PC-3 (cell line): Measurements from ENCODE around the gene CDC5L. TPM values are rescaled to one million over a fixed set of nuclear protein-coding genes. Genes with fewer than 3 reads are reported as not detected.
"Not testable (repeated sequence)": the region's sequence is repeated elsewhere in the genome, so short reads cannot be mapped to it uniquely, and the experiment has no call there.

Experiments
- ATAC-seq: fragments of 200-7000 bp; cut with Tn5 transposase; 2 replicates; pipeline ENCODE4 v1.9.1; 2020; ENCODE audit warnings: mild to moderate bottlenecking, moderate library complexity
- BruUV-seq: library from RNA; stranded (reverse); fragments of 400-500 nt; replicated peaks from 2 replicates; lab custom pipeline; 2021; lab: Mats Ljungman, UMichigan
- CTCF ChIA-PET: fragments of 300-600 bp; sonication (Branson Sonifier 250); formaldehyde crosslinking; loops from one replicate; lab custom pipeline; 2022; ENCODE audit warnings: antibody characterized with exemption; lab: Charles Lee
- POLR2A ChIA-PET: fragments of 300-600 bp; sonication (Branson Sonifier 250); formaldehyde crosslinking; loops from one replicate; lab custom pipeline; 2022; ENCODE audit warnings: antibody characterized with exemption; ENCODE audit not compliant: unreplicated experiment; lab: Charles Lee
- DNase-seq: peaks from one replicate; pipeline ENCODE4 v3.0.0-alpha.2; 2015
- H2AFZ ChIP-seq: fragments of 300-600 bp; sonication (generic); 2 replicates; pipeline ENCODE4 v1.6.0; 2016; ENCODE audit warnings: antibody characterized with exemption, low read length
- H3F3A ChIP-seq: fragments of 300-600 bp; sonication (generic); one replicate; pipeline ENCODE4 v1.6.0; 2017; ENCODE audit warnings: antibody characterized with exemption, low read length, control low read depth, mild to moderate bottlenecking; ENCODE audit not compliant: unreplicated experiment
- H3K27ac ChIP-seq: fragments of 300-600 bp; sonication (generic); 2 replicates; pipeline ENCODE4 v1.5.1; 2016; ENCODE audit warnings: mild to moderate bottlenecking, low read length
- H3K27me3 ChIP-seq: fragments of 300-600 bp; sonication (generic); 2 replicates; pipeline ENCODE4 v1.6.1; 2016; ENCODE audit warnings: low read length, mixed read lengths
- H3K36me3 ChIP-seq: fragments of 300-600 bp; sonication (generic); 2 replicates; pipeline ENCODE4 v1.6.1; 2016; ENCODE audit warnings: low read depth, mixed run types, low read length, mixed read lengths
- H3K4me1 ChIP-seq: fragments of 300-600 bp; sonication (generic); 2 replicates; pipeline ENCODE4 v1.5.1; 2016; ENCODE audit warnings: low read length; ENCODE audit not compliant: insufficient read depth
- H3K4me2 ChIP-seq: fragments of 300-600 bp; sonication (generic); 2 replicates; pipeline ENCODE4 v1.6.0; 2016; ENCODE audit warnings: low read length
- H3K4me3 ChIP-seq: fragments of 300-600 bp; sonication (generic); 2 replicates; pipeline ENCODE4 v1.5.1; 2016; ENCODE audit warnings: mild to moderate bottlenecking, low read length, mixed read lengths
- H3K79me2 ChIP-seq: fragments of 300-600 bp; sonication (generic); 2 replicates; pipeline ENCODE4 v1.6.1; 2017; ENCODE audit warnings: low read length, mixed read lengths
- H3K9ac ChIP-seq: fragments of 300-600 bp; sonication (generic); 2 replicates; pipeline ENCODE4 v1.6.0; 2016; ENCODE audit warnings: mild to moderate bottlenecking, low read length
- H3K9me2 ChIP-seq: fragments of 300-600 bp; sonication (generic); replicated peaks from 2 replicates; pipeline ENCODE4 v1.6.1; 2016; ENCODE audit warnings: mixed run types, low read length, mixed read lengths
- H3K9me3 ChIP-seq: fragments of 300-600 bp; sonication (generic); 2 replicates; pipeline ENCODE4 v1.6.1; 2016; ENCODE audit warnings: low read length, mixed read lengths
- H4K20me1 ChIP-seq: fragments of 300-600 bp; sonication (generic); 2 replicates; pipeline ENCODE4 v1.6.1; 2016; ENCODE audit warnings: low read length, mixed read lengths
- EZH2 ChIP-seq: fragments of 300-600 bp; sonication (generic); IDR thresholded peaks from one replicate; pipeline ENCODE4 v1.6.1; 2017; ENCODE audit warnings: antibody characterized with exemption, mild to moderate bottlenecking, low read length; ENCODE audit not compliant: unreplicated experiment
- EZH2phosphoT487 ChIP-seq: fragments of 300-600 bp; sonication (generic); IDR thresholded peaks from 2 replicates; pipeline ENCODE4 v1.6.1; 2018; ENCODE audit warnings: mild to moderate bottlenecking, antibody characterized with exemption, low read length, borderline replicate concordance
- intact Hi-C: fragments of 100-400 bp; cut with micrococcal nuclease; formaldehyde crosslinking; loops from 2 replicates; pipeline ENCODE4 v1.9.0; 2023
- total RNA-seq: library from RNA; depleted of rRNA; stranded (reverse); fragments of >200 nt; gene quantifications from 2 replicates; pipeline ENCODE4 v1.2.3, GENCODE V29; 2014
- TF ChIP-seq, protein P1 (sequence below): fragments of 300-600 bp; sonication (generic); conservative IDR thresholded peaks from 2 replicates; pipeline ENCODE4 v1.5.1; 2017; ENCODE audit warnings: antibody characterized with exemption, low read depth, mild to moderate bottlenecking, low read length

Gene CDC5L
- total RNA-seq, 1 experiment from 2014 or later: 23.0 TPM

DNA sequence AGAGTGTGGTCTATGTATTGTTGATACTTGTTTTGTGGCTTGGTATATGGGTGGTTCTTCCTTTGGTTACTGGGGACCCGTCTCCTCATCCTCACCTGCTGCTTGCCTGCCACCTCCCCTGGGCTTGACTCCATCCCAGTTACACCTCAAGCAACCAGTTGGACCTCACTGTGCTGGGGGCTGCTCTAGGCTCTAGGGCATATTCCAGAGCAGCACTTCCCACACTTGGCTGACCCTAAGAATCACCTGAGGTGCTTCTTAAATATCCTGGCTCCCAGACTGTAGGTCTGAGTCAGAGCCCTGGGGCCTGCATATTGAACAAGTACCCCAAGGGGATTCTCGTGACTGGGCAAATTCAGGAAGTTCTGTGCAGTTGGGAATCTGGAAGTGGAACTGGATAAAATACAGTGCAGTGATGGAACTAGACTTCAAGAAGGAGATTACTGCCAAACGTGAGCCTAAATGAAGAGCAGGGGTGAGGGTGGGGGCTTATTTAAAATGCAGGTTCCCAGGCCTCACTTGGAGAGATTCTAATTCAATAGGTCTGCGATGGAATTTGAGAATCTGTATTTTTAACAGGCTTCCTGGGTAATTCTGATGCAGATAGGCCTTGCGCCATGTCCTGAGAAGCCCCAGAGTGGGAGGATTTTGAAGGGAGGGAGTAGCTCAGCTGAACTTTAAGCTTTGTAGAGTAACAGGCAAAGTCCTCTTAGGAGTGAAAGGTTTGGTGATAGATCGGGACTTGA lies 37.4 kb upstream of the CDC5L start:
- CTCF ChIA-PET: no interaction called here
- BruUV-seq: no TSS peak

DNA sequence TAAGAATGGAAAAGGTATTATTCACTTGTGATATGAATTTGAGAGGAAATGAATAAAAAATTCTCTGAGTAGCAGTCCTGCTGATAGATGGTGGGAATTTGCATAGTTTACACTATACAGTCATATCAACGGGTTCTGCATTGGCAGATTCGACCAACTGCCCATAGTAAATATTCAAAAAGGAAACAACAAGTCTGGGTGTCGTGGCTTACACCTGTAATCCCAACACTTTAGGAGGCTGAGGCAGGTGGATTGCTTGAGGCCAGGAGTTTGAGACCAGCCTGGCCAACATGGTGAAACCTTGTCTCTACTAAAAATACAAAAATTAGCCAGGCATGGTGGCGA lies 36.9 kb upstream of the CDC5L start:
- H3K27ac ChIP-seq, H3K36me3 ChIP-seq, H3K4me3 ChIP-seq, H2AFZ ChIP-seq, H4K20me1 ChIP-seq, H3K9me3 ChIP-seq, H3F3A ChIP-seq, BruUV-seq, H3K9ac ChIP-seq, H3K4me2 ChIP-seq, CTCF ChIA-PET, ATAC-seq, H3K9me2 ChIP-seq, H3K27me3 ChIP-seq, H3K79me2 ChIP-seq, intact Hi-C loops, DNase-seq, H3K4me1 ChIP-seq: not testable (repeated sequence)
- POLR2A ChIA-PET: interaction anchor here (0.7 kb wide), 1 partner anchor 307 kb away, joined by 4 read pairs; no protein-coding TSS in a partner anchor

More for the DNA sequence above, 37.4 kb upstream of the CDC5L start:
- H4K20me1 ChIP-seq: no peaks in the 10 kb centered on the region
- H3K9me3 ChIP-seq: no peaks in the 10 kb centered on the region
- H3K27me3 ChIP-seq: peaks cover 8% of the 10 kb centered on the region; the same call in 1 of the 2 replicates
- intact Hi-C loops: no loop called here
- DNase-seq: no peak
- POLR2A ChIA-PET: interaction anchor here (0.7 kb wide), 1 partner anchor 307 kb away, joined by 4 read pairs; no protein-coding TSS in a partner anchor
- H2AFZ ChIP-seq: no peak overlapping the region
- no peak overlapping the region for H3K4me3 ChIP-seq
- no peaks in the 10 kb centered on the region for H3K36me3 ChIP-seq
- peaks cover 6% of the 10 kb centered on the region for H3K4me1 ChIP-seq
- no peak overlapping the region for H3K9ac ChIP-seq
- no peaks in the 10 kb centered on the region for H3K9me2 ChIP-seq
- ATAC-seq: no peak
- H3K4me2 ChIP-seq: no peak overlapping the region
- no peaks in the 10 kb centered on the region for H3F3A ChIP-seq
- H3K27ac ChIP-seq: no peak overlapping the region
- TF ChIP-seq EZH2 (no peak), EZH2phosphoT487 (no peak)
- TF ChIP-seq, protein P1, sequence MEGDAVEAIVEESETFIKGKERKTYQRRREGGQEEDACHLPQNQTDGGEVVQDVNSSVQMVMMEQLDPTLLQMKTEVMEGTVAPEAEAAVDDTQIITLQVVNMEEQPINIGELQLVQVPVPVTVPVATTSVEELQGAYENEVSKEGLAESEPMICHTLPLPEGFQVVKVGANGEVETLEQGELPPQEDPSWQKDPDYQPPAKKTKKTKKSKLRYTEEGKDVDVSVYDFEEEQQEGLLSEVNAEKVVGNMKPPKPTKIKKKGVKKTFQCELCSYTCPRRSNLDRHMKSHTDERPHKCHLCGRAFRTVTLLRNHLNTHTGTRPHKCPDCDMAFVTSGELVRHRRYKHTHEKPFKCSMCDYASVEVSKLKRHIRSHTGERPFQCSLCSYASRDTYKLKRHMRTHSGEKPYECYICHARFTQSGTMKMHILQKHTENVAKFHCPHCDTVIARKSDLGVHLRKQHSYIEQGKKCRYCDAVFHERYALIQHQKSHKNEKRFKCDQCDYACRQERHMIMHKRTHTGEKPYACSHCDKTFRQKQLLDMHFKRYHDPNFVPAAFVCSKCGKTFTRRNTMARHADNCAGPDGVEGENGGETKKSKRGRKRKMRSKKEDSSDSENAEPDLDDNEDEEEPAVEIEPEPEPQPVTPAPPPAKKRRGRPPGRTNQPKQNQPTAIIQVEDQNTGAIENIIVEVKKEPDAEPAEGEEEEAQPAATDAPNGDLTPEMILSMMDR: no peak
- no peaks in the 10 kb centered on the region for H3K79me2 ChIP-seq

DNA sequence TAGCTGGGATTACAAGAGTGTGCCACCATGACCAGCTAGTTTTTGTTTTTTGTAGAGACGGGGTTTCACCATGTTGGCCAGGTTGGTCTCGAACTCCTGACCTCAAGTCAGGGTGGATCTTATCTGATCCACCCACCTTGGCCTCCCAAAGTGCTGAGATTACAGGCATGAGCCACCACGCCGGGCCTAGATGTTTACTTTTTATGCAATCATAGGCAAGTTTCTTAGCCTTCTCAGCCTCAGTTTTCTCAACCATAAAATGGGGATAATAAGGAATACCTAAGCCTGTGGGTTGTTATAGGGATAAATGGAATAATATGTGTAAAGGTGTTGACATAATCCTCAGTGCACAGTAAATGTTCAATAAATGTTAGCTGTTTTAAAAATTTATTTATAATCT lies 35.2 kb upstream of the CDC5L start:
- intact Hi-C loops: no loop called here
- no peaks in the 10 kb centered on the region for H4K20me1 ChIP-seq
- POLR2A ChIA-PET: no interaction called here
- DNase-seq: no peak
- no peaks in the 10 kb centered on the region for H3K9me2 ChIP-seq
- H3K79me2 ChIP-seq: no peaks in the 10 kb centered on the region
- H2AFZ ChIP-seq: no peak overlapping the region
- CTCF ChIA-PET: no interaction called here
- no peak for TF ChIP-seq EZH2
- TF ChIP-seq, protein P1: no peak
- no peak for TF ChIP-seq EZH2phosphoT487
- BruUV-seq: no TSS peak
- no peak overlapping the region for H3K9ac ChIP-seq
- H3K27ac ChIP-seq: no peak overlapping the region
- no peak overlapping the region for H3K4me3 ChIP-seq
- H3K4me2 ChIP-seq: no peak overlapping the region
- 0 out of 2 replicates have a peak, but pooled peaks cover 8% of the 10 kb centered on the region for H3K27me3 ChIP-seq
- H3K36me3 ChIP-seq: no peaks in the 10 kb centered on the region
- no peaks in the 10 kb centered on the region for H3K9me3 ChIP-seq
- peaks cover 6% of the 10 kb centered on the region for H3K4me1 ChIP-seq
- ATAC-seq: no peak
- H3F3A ChIP-seq: no peaks in the 10 kb centered on the region
